Rectal smooth muscle tissue (tissue), 1 donor: ENCODE measurements around the gene TM9SF3.
A peak's percentile ranks its signal among the peaks of the same experiment; 100 is the strongest.

Experiments
- H3K27ac ChIP-seq: one replicate; pipeline ENCODE4 v1.7.0; 2013; ENCODE audit warnings: low read depth, low read length, inconsistent platforms
- H3K27me3 ChIP-seq: one replicate; pipeline ENCODE4 v1.7.0; 2013; ENCODE audit warnings: low read length; ENCODE audit not compliant: control insufficient read depth, insufficient read depth
- H3K36me3 ChIP-seq: one replicate; pipeline ENCODE4 v1.7.0; 2013; ENCODE audit warnings: low read length; ENCODE audit not compliant: control insufficient read depth, insufficient read depth
- H3K4me1 ChIP-seq: one replicate; pipeline ENCODE4 v1.7.0; 2013; ENCODE audit warnings: low read length; ENCODE audit not compliant: control insufficient read depth, insufficient read depth
- H3K4me3 ChIP-seq: one replicate; pipeline ENCODE4 v1.7.0; 2013; ENCODE audit warnings: low read length
- H3K9ac ChIP-seq: one replicate; pipeline ENCODE4 v1.7.0; 2013; ENCODE audit warnings: low read length

Gene TM9SF3

GRCh38 chr10:96595741-96596140, 8.9 kb upstream of the TM9SF3 start:
- Histone ChIP-seq H3K4me3 (no peak overlapping the region), H3K4me1 (no peaks in the 10 kb centered on the region), H3K36me3 (no peaks in the 10 kb centered on the region), H3K9ac (no peak overlapping the region), H3K27ac (no peak overlapping the region), H3K27me3 (no peaks in the 10 kb centered on the region)

GRCh38 chr10:96591946-96592345, 5.1 kb upstream of the TM9SF3 start:
- Histone ChIP-seq H3K9ac (no peak overlapping the region), H3K36me3 (no peaks in the 10 kb centered on the region), H3K27ac (no peak overlapping the region), H3K4me1 (peaks cover 8% of the 10 kb centered on the region), H3K4me3 (no peak overlapping the region), H3K27me3 (no peaks in the 10 kb centered on the region)

DNA sequence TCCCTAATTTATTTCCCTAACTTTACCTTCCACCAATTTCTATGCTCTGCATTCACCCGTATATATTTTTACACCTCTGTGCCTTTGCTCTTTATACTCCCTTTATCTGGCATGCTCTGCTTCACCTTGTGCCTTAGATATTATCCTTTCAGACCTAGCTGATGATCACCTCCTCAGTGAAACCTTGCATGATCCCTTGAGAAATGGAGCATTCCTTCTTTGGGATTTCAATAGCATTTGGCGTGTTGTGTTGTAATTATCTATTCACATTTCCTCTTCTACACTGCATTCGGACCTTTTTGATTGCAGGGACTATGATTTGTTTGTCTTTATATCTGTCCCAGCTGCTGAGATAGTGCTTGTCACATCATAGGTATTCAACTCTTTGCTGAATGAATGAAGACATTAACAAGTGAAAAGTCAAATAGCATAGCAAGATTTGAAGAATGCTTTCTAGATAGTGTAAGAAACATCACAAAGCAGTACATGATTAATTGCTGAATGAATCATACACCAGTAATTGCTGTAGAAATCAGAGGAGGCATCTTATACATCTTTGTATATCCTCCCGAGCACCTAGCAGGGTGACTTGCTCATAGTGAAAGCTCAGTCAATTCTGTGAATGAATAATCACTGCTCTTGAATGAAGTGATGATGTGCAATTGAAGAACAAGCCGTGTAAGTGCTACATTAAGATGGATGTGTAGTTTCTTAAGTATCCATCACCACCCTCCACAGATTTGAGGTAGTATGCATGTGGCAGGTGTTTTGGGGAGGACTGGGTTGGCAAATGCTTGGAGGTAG, 2.0 kb upstream of the TM9SF3 start:
- no peak overlapping the region for H3K4me3 ChIP-seq
- H3K36me3 ChIP-seq: no peaks in the 10 kb centered on the region
- no peaks in the 10 kb centered on the region for H3K27me3 ChIP-seq
- no peak overlapping the region for H3K9ac ChIP-seq
- H3K27ac ChIP-seq: no peak overlapping the region
- peaks cover 16% of the 10 kb centered on the region for H3K4me1 ChIP-seq

DNA sequence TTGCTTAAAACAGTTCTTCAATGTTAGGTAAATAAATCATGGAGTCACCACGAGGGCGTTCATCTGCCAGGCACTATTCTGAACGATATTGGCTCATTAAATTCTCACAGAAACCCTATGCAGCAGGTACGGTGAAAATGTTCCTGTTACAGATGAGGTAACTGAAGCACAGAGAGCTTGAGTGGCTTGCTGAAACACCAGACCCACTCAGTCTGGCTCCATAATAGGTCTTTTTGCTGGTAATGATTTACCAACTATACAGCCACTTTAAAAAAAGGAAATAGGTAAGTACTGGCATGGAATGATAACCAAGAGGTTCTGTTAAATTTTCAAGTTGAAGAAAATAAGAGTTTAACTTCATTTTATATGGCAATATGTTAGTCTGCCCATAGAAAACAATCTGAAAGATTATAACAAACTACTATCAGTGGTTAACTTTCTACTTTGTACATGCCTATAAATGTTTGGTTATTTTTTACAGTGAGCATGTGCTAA, 1.3 kb upstream of the TM9SF3 start:
- Histone ChIP-seq H3K4me3 (peak overlapping the region; percentile 87), H3K4me1 (peaks cover 16% of the 10 kb centered on the region), H3K36me3 (no peaks in the 10 kb centered on the region), H3K27ac (peak overlapping the region; percentile 98), H3K27me3 (no peaks in the 10 kb centered on the region), H3K9ac (peak overlapping the region; percentile 97)

DNA sequence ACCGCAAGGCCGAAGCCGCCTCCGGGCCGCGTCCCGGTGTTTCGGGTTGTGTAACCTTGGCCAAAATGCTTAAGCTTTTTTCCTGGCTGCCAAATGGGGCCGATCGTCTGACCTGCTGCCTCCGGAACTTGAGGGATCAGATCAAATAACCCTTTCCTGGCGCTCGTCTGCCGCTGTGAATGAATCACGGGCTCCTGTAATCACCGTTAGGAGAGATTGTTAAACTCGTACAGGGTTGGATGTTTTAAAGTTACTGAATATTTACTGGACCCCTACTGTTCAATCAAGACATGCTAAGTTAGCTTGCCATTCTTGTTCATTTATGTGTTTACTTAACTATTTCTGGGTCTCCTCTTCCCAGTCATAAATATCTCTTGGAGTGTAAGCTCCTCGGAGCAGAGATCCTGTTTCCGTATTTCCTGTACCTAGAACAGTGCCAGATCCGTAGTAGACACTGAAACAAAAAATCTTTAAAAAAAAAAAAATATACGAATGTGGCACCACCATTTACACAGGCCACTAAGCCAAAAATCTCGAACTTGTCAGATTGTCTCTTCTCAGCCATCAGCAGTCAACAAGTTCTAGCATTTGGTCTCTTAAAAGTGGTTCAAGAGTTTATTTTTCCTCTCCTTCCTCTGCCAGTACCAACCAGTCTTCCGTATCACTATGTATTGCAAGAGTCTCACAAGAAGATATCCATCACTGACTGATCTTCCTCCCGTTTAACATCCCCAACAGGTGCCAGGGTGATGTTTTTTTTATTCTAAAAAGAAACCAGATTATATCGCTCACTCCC, 650 bp upstream of the TM9SF3 start:
- Histone ChIP-seq H3K4me1 (peaks cover 16% of the 10 kb centered on the region), H3K4me3 (peak overlapping the region; percentile 87), H3K9ac (peak overlapping the region; percentile 97), H3K27ac (peak overlapping the region; percentile 98), H3K27me3 (no peaks in the 10 kb centered on the region), H3K36me3 (no peaks in the 10 kb centered on the region)

GRCh38 chr10:96585736-96586418, 935 bp downstream of the TM9SF3 start:
- Histone ChIP-seq H3K4me3 (peak overlapping the region; percentile 73), H3K27me3 (no peaks in the 10 kb centered on the region), H3K27ac (peak overlapping the region; percentile 98), H3K4me1 (peaks cover 24% of the 10 kb centered on the region), H3K36me3 (no peaks in the 10 kb centered on the region), H3K9ac (peak overlapping the region; percentile 80)

DNA sequence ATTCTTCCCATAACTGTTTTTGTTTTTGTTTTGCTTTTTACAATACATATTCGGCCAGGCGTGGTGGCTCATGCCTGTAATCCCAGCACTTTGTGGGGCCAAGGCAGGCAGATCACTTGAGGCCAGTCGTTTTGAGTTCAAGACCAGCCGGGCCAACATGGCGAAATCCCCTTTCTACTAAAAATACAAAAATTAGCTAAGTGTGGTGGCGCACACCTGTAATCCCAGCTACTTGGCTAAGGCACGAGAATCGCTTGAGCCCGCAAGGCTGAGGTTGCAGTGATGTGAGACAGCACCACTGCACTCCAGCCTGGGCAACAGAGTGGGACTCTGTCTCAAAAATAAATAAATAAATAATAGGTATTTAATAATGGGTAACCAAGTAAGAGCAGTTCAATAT, 2.3 kb downstream of the TM9SF3 start:
- peaks cover 28% of the 10 kb centered on the region for H3K4me1 ChIP-seq
- H3K27me3 ChIP-seq: no peaks in the 10 kb centered on the region
- no peaks in the 10 kb centered on the region for H3K36me3 ChIP-seq
- H3K4me3 ChIP-seq: no peak overlapping the region
- no peak overlapping the region for H3K27ac ChIP-seq
- H3K9ac ChIP-seq: no peak overlapping the region

- Histone ChIP-seq H3K4me1 (peaks cover 28% of the 10 kb centered on the region), H3K27me3 (no peaks in the 10 kb centered on the region)
Observed at GRCh38 chr10:96584035-96584434, 2.8 kb downstream of the TM9SF3 start.

DNA sequence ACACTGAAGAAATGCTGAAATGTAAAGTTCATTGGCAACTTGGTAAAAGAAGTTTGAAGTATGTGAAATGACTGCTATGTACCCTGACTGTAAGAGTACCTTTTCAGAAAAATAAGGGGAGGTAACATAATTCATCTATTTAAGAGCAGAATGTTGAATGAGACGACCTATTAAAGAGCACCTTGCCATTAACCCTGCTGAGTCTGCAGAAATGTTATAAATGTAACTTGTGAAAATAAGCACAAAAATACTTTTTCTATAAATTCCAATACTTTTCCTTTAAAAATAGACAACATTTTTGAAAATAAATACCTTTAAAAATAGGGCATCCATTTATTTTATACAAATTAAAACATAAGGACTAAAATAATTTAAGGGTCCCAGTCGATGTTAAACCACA, 7.7 kb downstream of the TM9SF3 start:
- no peaks in the 10 kb centered on the region for H3K27me3 ChIP-seq
- no peak overlapping the region for H3K9ac ChIP-seq
- H3K27ac ChIP-seq: no peak overlapping the region
- peaks cover 11% of the 10 kb centered on the region for H3K4me1 ChIP-seq
- H3K36me3 ChIP-seq: no peaks in the 10 kb centered on the region
- H3K4me3 ChIP-seq: no peak overlapping the region

More at GRCh38 chr10:96584035-96584434, 2.8 kb downstream of the TM9SF3 start:
- no peak overlapping the region for H3K4me3 ChIP-seq
- H3K27ac ChIP-seq: no peak overlapping the region
- no peak overlapping the region for H3K9ac ChIP-seq
- no peaks in the 10 kb centered on the region for H3K36me3 ChIP-seq

DNA sequence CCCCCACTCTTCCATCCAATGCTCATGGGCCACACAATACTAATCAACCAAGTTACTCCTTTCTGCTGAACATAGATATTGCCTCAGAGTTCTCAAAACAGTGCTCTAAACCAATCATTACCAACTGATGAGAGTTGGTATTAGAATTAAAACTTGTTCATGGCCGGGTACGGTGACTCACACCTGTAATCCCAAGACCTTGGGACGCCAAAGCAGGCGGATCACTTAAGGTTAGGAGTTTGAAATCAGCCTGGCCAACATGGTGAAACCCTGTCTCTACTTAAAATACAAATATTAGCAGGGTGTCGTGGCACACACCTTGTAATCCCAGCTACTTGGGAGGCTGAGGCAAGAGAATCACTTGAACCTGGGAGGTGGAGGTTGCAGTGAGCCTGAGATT, 8.2 kb downstream of the TM9SF3 start:
- Histone ChIP-seq H3K4me3 (no peak overlapping the region), H3K27me3 (no peaks in the 10 kb centered on the region), H3K4me1 (peaks cover 11% of the 10 kb centered on the region), H3K9ac (no peak overlapping the region), H3K36me3 (no peaks in the 10 kb centered on the region), H3K27ac (no peak overlapping the region)

DNA sequence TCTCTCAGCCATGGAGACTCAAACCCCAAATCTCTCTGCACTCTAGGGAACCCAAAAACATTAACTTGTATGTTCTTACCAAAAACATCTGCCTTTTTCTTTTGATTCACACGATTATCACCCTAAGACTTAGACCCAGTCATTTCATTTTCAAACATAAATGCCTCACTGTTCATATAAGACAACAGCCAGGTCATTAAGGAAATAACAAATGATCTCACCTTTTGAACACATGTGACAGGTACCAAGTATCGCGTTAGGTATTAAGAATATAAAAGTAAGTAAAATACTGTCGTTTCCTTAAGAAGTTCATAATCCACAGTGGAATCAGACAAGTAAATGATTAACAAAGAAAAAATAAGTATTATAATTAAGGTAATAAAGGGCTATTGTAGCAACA, 8.8 kb downstream of the TM9SF3 start:
- peaks cover 11% of the 10 kb centered on the region for H3K4me1 ChIP-seq
- no peak overlapping the region for H3K27ac ChIP-seq
- no peak overlapping the region for H3K4me3 ChIP-seq
- H3K36me3 ChIP-seq: no peaks in the 10 kb centered on the region
- H3K27me3 ChIP-seq: no peaks in the 10 kb centered on the region
- H3K9ac ChIP-seq: no peak overlapping the region

DNA sequence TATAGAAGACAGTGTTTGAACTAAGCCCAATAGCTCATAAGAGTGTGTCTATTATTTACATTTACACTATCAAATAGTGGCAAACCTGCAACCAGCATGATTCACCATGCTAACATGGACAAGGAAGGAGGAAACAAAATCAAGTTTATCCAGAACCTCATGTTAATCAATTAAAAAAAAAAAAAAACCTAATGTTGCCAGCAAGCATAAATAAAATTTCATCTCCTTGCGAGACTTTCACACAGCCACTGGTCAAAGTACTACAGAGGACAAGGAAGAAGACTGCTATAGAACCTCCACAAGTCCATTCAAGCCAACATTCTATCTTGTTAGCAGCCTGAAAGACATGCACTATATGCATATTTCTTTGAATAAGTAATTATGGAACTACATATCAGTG, 9.7 kb downstream of the TM9SF3 start:
- Histone ChIP-seq H3K27ac (no peak overlapping the region), H3K9ac (no peak overlapping the region), H3K4me3 (no peak overlapping the region), H3K27me3 (no peaks in the 10 kb centered on the region), H3K36me3 (no peaks in the 10 kb centered on the region), H3K4me1 (peaks cover 11% of the 10 kb centered on the region)
